Measurements from ENCODE around the gene GOLPH3L. TPM values are rescaled to one million over a fixed set of nuclear protein-coding genes. Genes with fewer than 3 reads are reported as not detected.

GOLPH3L gene
- total and polyA plus RNA-seq, 4 experiments from 2014 or later = 16.7 to 30.4 (median 27.7) TPM

DNA sequence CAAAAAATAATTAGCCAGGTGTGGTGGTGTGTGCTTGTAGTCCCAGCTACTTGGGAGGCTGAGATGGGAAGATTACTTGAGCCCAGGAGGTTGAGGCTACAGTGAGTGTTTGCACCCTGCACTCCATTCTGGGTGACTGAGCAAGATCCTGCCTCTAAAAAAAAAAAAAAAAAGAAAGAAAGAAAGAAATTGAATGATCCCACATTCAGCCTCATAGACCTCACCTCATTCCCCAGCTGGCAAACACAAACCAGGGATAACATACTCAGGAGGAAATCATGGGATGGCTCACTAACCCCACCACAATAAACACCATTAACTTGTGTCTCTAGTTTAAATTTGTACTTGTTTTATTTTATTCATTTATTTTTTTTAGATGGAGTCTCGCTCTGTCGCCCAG lies 76.0 kb downstream of the GOLPH3L start:
- peaks cover 35 to 68% (median 54%) of the 10 kb centered on the region in 4 donors for H3K4me1 Mint-ChIP-seq
- peaks cover 29% of the 10 kb centered on the region for H3K36me3 ChIP-seq (ENCODE audit: insufficient read depth, low read length)

DNA sequence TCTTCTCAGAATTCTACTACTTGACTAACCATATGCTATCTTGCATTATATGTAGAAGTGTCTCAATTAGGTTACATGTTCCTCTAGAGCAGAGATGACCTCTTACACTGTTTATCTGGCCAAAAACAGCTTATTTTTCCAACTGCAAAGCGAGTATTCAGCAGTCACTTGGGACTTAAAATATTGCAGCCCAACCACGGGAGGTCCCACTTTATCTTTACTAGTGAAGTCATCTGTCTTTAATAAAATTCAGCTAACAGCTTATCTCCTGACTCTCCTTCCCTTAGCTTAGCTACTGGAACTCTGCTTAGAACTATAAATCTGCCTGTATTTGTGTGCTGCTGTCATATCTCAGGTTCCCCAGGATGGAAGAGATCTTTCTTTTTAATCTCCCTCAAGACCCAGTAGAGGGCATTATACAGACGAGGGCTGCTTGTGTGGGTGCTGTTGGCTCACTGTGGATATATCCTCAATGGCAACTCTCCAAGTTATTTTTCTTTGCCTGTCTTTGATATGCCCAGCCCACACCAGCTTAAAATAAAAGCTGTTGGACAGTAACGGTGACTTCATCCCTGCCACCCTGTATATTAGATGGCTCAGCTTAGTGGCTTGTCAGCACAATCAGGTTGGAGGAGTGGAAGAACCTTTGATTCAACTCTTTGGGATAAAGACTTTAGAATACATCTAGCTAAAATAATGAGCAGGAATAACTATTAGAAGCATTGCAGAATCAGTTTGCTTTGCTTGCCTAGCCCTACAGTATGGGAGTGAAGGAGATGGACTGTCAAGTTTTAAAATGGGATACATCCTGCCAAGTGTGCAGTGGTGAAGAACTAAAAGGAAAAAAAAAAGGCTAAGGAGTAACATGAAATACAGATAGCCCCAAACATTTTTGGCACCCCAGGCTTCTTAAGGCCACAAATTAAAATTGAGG lies 77.1 kb downstream of the GOLPH3L start:
- H3K27me3 ChIP-seq (ENCODE audit: insufficient read depth, low read length) = no peaks in the 10 kb centered on the region
- intact Hi-C loops (cut with micrococcal nuclease) = loop anchor here (2.0 to 5.0 kb wide), 2 partner anchors 15 to 158 kb away; no protein-coding TSS in a partner anchor
- H3K4me1 ChIP-seq (ENCODE audit: insufficient read depth, low read length) = peaks cover 50% of the 10 kb centered on the region
- H3K27me3 Mint-ChIP-seq = no peaks in the 10 kb centered on the region
- peak in 3 of 5 donors; percentile 24 to 41 (median 36) for DNase-seq
- peak overlapping the region; percentile 44 to 92 (median 82) for H3K27ac Mint-ChIP-seq
- H3K36me3 Mint-ChIP-seq = peaks cover 47 to 61% of the 10 kb centered on the region in 2 donors
- peaks cover 45 to 70% (median 56%) of the 10 kb centered on the region in 4 donors for H3K4me1 Mint-ChIP-seq
- H3K36me3 ChIP-seq (ENCODE audit: insufficient read depth, low read length) = peaks cover 18% of the 10 kb centered on the region
- H3K4me3 ChIP-seq (ENCODE audit: low read length in 2 of 2) = no peak overlapping the region
- ChIA-PET POLR2A (ENCODE audit: partially characterized antibody) (interaction anchor here (0.6 to 15.9 kb wide), 9 partner anchors 7 to 65 kb away, joined by 3 to 439 read pairs (median 10); partner anchors contain the start of genes ENSA and MCL1), CTCF (ENCODE audit: partially characterized antibody) (interaction anchor here (0.6 to 16.8 kb wide), 21 partner anchors 9 to 577 kb away, joined by 3 to 501 read pairs (median 5); partner anchors contain the start of genes ADAMTSL4, ENSA and MCL1)
- H3K4me3 Mint-ChIP-seq = peak overlapping the region in 3 of 8 donors; percentile 18 to 44 (median 20)
- H3K9me3 Mint-ChIP-seq = no peaks in the 10 kb centered on the region
- H3K9me3 ChIP-seq (ENCODE audit: control insufficient read depth in 1 of 2, low read length in 2 of 2) = no peaks in the 10 kb centered on the region
- peak overlapping the region; percentile 37 for H3K27ac ChIP-seq (ENCODE audit: low read depth, low read length)

More for the DNA sequence above, 76.0 kb downstream of the GOLPH3L start:
- ChIA-PET CTCF (ENCODE audit: partially characterized antibody) (interaction anchor here (0.6 to 16.8 kb wide), 15 partner anchors 8 to 576 kb away, joined by 3 to 501 read pairs (median 8); partner anchors contain the start of genes ENSA and MCL1), POLR2A (ENCODE audit: partially characterized antibody) (interaction anchor here (0.5 to 15.9 kb wide), 8 partner anchors 8 to 209 kb away, joined by 3 to 439 read pairs (median 16); partner anchors contain the start of genes ENSA and MCL1)
- no peak overlapping the region for H3K4me3 ChIP-seq (ENCODE audit: low read length in 2 of 2)
- H3K27ac Mint-ChIP-seq = peak overlapping the region; percentile 54 to 93 (median 91)
- H3K27me3 ChIP-seq (ENCODE audit: insufficient read depth, low read length) = no peaks in the 10 kb centered on the region
- intact Hi-C loops (cut with micrococcal nuclease) = loop anchor here (1.0 to 5.0 kb wide), 5 partner anchors 10 to 159 kb away; partner anchors contain the start of gene MCL1
- H3K36me3 Mint-ChIP-seq = peaks cover 52 to 65% of the 10 kb centered on the region in 2 donors
- peak overlapping the region; percentile 53 for H3K27ac ChIP-seq (ENCODE audit: low read depth, low read length)
- H3K9me3 ChIP-seq (ENCODE audit: control insufficient read depth in 1 of 2, low read length in 2 of 2) = no peaks in the 10 kb centered on the region
- no peak for DNase-seq
- H3K4me1 ChIP-seq (ENCODE audit: insufficient read depth, low read length) = peaks cover 41% of the 10 kb centered on the region
- H3K9me3 Mint-ChIP-seq = no peaks in the 10 kb centered on the region
- H3K4me3 Mint-ChIP-seq = peak overlapping the region in 1 of 8 donors; percentile 35
- no peaks in the 10 kb centered on the region for H3K27me3 Mint-ChIP-seq

GRCh38 chr1:150615346-150616201 lies 81.4 kb downstream of the GOLPH3L start:
- DNase-seq = peak in 1 of 5 donors; percentile 33
- H3K4me1 ChIP-seq (ENCODE audit: insufficient read depth, low read length) = peaks cover 72% of the 10 kb centered on the region
- CTCF ChIA-PET (ENCODE audit: partially characterized antibody) = interaction anchor here (0.6 to 16.8 kb wide), 6 partner anchors 8 to 398 kb away, joined by 3 to 501 read pairs (median 6); partner anchors contain the start of gene MCL1

GRCh38 chr1:150613061-150613920 lies 83.7 kb downstream of the GOLPH3L start:
- intact Hi-C loops (cut with micrococcal nuclease) = no loop called here
- Mint-ChIP-seq H3K27me3 (no peaks in the 10 kb centered on the region), H3K27ac (peak overlapping the region; percentile 89 to 100 (median 99)), H3K4me1 (peaks cover 44 to 70% (median 54%) of the 10 kb centered on the region in 4 donors), H3K36me3 (peaks cover 17 to 27% of the 10 kb centered on the region in 2 donors), H3K9me3 (no peaks in the 10 kb centered on the region), H3K4me3 (peak overlapping the region; percentile 27 to 78 (median 58))
- H3K27me3 ChIP-seq (ENCODE audit: insufficient read depth, low read length) = no peaks in the 10 kb centered on the region
- POLR2A ChIA-PET (ENCODE audit: partially characterized antibody) = interaction anchor here (0.6 to 15.9 kb wide), 10 partner anchors 8 to 88 kb away, joined by 4 to 439 read pairs (median 5); partner anchors contain the start of genes ENSA and MCL1
- CTCF ChIA-PET (ENCODE audit: partially characterized antibody) = interaction anchor here (0.8 to 16.8 kb wide), 3 partner anchors 8 to 51 kb away, joined by 3 to 501 read pairs (median 10); partner anchors contain the start of gene MCL1
- peaks cover 63% of the 10 kb centered on the region for H3K4me1 ChIP-seq (ENCODE audit: insufficient read depth, low read length)
- no peak overlapping the region for H3K4me3 ChIP-seq (ENCODE audit: low read length in 2 of 2)
- no peaks in the 10 kb centered on the region for H3K36me3 ChIP-seq (ENCODE audit: insufficient read depth, low read length)
- peak overlapping the region; percentile 94 for H3K27ac ChIP-seq (ENCODE audit: low read depth, low read length)
- DNase-seq = peak; percentile 41 to 83 (median 51)
- H3K9me3 ChIP-seq (ENCODE audit: control insufficient read depth in 1 of 2, low read length in 2 of 2) = no peaks in the 10 kb centered on the region

More at GRCh38 chr1:150615346-150616201, 81.4 kb downstream of the GOLPH3L start:
- intact Hi-C loops (cut with micrococcal nuclease) = no loop called here
- Mint-ChIP-seq H3K36me3 (peaks cover 28 to 37% of the 10 kb centered on the region in 2 donors), H3K9me3 (no peaks in the 10 kb centered on the region), H3K4me1 (peaks cover 54 to 77% (median 65%) of the 10 kb centered on the region in 4 donors), H3K4me3 (peak overlapping the region; percentile 30 to 75 (median 60)), H3K27ac (peak overlapping the region; percentile 81 to 94 (median 92)), H3K27me3 (no peaks in the 10 kb centered on the region)
- Histone ChIP-seq H3K9me3 (ENCODE audit: control insufficient read depth in 1 of 2, low read length in 2 of 2) (no peaks in the 10 kb centered on the region), H3K27ac (ENCODE audit: low read depth, low read length) (peak overlapping the region; percentile 18), H3K36me3 (ENCODE audit: insufficient read depth, low read length) (peaks cover 5% of the 10 kb centered on the region), H3K4me3 (ENCODE audit: low read length in 2 of 2) (no peak overlapping the region), H3K27me3 (ENCODE audit: insufficient read depth, low read length) (no peaks in the 10 kb centered on the region)
- POLR2A ChIA-PET (ENCODE audit: partially characterized antibody) = interaction anchor here (0.9 to 15.9 kb wide), 8 partner anchors 8 to 67 kb away, joined by 3 to 439 read pairs (median 6); partner anchors contain the start of genes ADAMTSL4, ENSA and MCL1

- ChIA-PET CTCF (ENCODE audit: partially characterized antibody) (interaction anchor here (0.8 to 16.8 kb wide), 3 partner anchors 9 to 49 kb away, joined by 3 to 501 read pairs (median 4); no protein-coding TSS in a partner anchor), POLR2A (ENCODE audit: partially characterized antibody) (interaction anchor here (0.7 to 15.9 kb wide), 7 partner anchors 9 to 48 kb away, joined by 4 to 439 read pairs (median 5); partner anchors contain the start of gene MCL1)
- Histone ChIP-seq H3K9me3 (ENCODE audit: control insufficient read depth in 1 of 2, low read length in 2 of 2) (no peaks in the 10 kb centered on the region), H3K36me3 (ENCODE audit: insufficient read depth, low read length) (no peaks in the 10 kb centered on the region), H3K27ac (ENCODE audit: low read depth, low read length) (peak overlapping the region; percentile 94), H3K27me3 (ENCODE audit: insufficient read depth, low read length) (no peaks in the 10 kb centered on the region), H3K4me1 (ENCODE audit: insufficient read depth, low read length) (peaks cover 63% of the 10 kb centered on the region), H3K4me3 (ENCODE audit: low read length in 2 of 2) (peak overlapping the region in 1 of 2 donors; percentile 13)
- peak overlapping the region; percentile 45 to 72 (median 64) for H3K4me3 Mint-ChIP-seq
- H3K4me1 Mint-ChIP-seq = peaks cover 43 to 68% (median 52%) of the 10 kb centered on the region in 4 donors
- H3K27me3 Mint-ChIP-seq = no peaks in the 10 kb centered on the region
- peaks cover 16 to 25% of the 10 kb centered on the region in 2 donors for H3K36me3 Mint-ChIP-seq
- intact Hi-C loops (cut with micrococcal nuclease) = no loop called here
- DNase-seq = no peak
- H3K9me3 Mint-ChIP-seq = no peaks in the 10 kb centered on the region
- peak overlapping the region; percentile 89 to 100 (median 99) for H3K27ac Mint-ChIP-seq
These were observed 85.0 kb downstream of the GOLPH3L start for GRCh38 chr1:150612014-150612345.

Measured in CD4-positive, alpha-beta memory T cell (primary cell).